ENCODE data around the gene CDH11.

DNA sequence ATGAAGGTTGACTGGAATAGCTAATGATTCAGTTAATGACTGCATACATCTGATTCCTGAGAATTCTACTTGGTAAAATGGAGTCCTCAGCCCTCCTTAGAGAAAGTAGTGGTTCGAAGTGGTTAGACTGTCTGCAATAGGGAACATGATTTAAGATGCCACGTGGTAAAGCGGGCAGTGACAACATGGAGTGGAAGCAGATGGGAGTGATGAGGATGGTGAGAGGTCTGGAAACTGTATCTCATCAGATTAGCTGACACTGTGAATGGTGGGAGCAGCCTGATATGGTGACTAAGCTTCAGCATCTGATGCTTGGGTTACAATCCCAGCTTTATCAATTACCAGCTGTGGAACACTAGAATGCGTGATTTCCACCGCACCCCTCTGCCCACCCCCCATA, 8.4 kb downstream of the CDH11 start:
- TF ChIP-seq TEAD4 (IDR thresholded peaks at IDR 0.05) (no peak), CREB1 (IDR thresholded peaks at IDR 0.05; ENCODE audit: low read depth) (no peak), RAD21 (IDR thresholded peaks at IDR 0.05; ENCODE audit: low read depth) (no peak), EP300 (IDR thresholded peaks at IDR 0.05; ENCODE audit: borderline replicate concordance) (no peak), TAF1 (IDR thresholded peaks at IDR 0.05; ENCODE audit: low read depth) (no peak), NFIC (IDR thresholded peaks at IDR 0.05) (no peak), YY1 (IDR thresholded peaks at IDR 0.05; ENCODE audit: low read depth) (no peak)
- TF ChIP-seq, protein P1, sequence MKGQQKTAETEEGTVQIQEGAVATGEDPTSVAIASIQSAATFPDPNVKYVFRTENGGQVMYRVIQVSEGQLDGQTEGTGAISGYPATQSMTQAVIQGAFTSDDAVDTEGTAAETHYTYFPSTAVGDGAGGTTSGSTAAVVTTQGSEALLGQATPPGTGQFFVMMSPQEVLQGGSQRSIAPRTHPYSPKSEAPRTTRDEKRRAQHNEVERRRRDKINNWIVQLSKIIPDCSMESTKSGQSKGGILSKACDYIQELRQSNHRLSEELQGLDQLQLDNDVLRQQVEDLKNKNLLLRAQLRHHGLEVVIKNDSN (IDR thresholded peaks at IDR 0.05): no peak
- TF ChIP-seq, protein P2, sequence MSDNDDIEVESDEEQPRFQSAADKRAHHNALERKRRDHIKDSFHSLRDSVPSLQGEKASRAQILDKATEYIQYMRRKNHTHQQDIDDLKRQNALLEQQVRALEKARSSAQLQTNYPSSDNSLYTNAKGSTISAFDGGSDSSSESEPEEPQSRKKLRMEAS (IDR thresholded peaks at IDR 0.05): no peak
- TF ChIP-seq, protein P3, sequence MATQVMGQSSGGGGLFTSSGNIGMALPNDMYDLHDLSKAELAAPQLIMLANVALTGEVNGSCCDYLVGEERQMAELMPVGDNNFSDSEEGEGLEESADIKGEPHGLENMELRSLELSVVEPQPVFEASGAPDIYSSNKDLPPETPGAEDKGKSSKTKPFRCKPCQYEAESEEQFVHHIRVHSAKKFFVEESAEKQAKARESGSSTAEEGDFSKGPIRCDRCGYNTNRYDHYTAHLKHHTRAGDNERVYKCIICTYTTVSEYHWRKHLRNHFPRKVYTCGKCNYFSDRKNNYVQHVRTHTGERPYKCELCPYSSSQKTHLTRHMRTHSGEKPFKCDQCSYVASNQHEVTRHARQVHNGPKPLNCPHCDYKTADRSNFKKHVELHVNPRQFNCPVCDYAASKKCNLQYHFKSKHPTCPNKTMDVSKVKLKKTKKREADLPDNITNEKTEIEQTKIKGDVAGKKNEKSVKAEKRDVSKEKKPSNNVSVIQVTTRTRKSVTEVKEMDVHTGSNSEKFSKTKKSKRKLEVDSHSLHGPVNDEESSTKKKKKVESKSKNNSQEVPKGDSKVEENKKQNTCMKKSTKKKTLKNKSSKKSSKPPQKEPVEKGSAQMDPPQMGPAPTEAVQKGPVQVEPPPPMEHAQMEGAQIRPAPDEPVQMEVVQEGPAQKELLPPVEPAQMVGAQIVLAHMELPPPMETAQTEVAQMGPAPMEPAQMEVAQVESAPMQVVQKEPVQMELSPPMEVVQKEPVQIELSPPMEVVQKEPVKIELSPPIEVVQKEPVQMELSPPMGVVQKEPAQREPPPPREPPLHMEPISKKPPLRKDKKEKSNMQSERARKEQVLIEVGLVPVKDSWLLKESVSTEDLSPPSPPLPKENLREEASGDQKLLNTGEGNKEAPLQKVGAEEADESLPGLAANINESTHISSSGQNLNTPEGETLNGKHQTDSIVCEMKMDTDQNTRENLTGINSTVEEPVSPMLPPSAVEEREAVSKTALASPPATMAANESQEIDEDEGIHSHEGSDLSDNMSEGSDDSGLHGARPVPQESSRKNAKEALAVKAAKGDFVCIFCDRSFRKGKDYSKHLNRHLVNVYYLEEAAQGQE (IDR thresholded peaks at IDR 0.05; ENCODE audit: low read depth): no peak

Data from Ishikawa (cell line).